ENCODE measurements around the gene PRDX5. TPM values are rescaled to one million over a fixed set of nuclear protein-coding genes. Genes with fewer than 3 reads are reported as not detected.

Gene PRDX5
- total RNA-seq, 1 experiment from 2014 or later = 228 TPM

DNA sequence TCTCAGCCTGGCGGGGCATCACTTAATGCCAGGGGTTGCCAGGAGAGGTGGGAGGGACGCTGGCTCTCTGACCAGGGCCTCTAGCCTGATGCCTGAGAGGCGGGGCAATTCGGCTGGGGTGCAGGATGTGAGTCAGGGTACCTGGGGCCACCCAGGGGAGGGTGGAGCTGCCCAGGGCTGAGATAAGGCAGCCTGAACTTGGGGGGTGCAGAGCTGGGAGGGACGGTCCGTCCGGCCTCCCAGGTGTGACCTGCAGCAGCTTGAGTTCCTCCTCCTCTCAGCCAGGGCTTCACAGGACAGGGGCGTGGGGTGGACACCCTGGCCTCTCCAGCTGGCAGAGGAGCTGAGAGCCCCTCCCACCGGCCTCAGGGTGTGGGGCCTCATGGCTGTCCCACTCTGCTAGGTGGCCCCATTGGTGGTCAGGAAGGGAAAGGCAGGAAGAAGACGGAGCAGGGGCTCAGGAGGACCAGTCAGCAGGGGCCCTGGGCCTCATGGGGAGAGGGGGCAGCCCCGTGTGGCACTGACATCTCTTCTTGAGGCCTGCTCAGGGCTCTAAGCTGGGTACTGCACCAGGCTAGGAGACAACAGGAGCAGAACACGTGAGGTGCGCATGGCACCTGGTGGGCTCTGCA is 40.1 kb downstream of the PRDX5 start:
- Histone ChIP-seq H4K8ac (replicated peaks; ENCODE audit: insufficient read length, low read depth, low read length) (no peak overlapping the region), H4K20me1 (ENCODE audit: control insufficient read depth, insufficient read depth, insufficient read length) (peaks cover 2% of the 10 kb centered on the region), H3K9me3 (ENCODE audit: control insufficient read depth, low read depth, low read length) (no peaks in the 10 kb centered on the region), H3K56ac (ENCODE audit: insufficient read length, low read depth, low read length) (no peak overlapping the region), H2AK5ac (ENCODE audit: insufficient read length, low read length) (no peak overlapping the region), H4K91ac (ENCODE audit: insufficient read length, low read depth, low read length) (no peak overlapping the region), H3K18ac (ENCODE audit: insufficient read length, low read depth, low read length) (no peak overlapping the region), H3K23me2 (ENCODE audit: insufficient read length, low read depth, low read length, poor library complexity, severe bottlenecking) (peaks cover 12% of the 10 kb centered on the region), H2BK15ac (ENCODE audit: low read depth, low read length) (no peak overlapping the region), H2BK5ac (ENCODE audit: insufficient read length, low read length) (no peak overlapping the region), H3K27ac (ENCODE audit: insufficient read length, low read depth, low read length) (no peak overlapping the region), H3K79me1 (ENCODE audit: insufficient read depth, low read depth, low read length, poor library complexity, severe bottlenecking) (no peaks in the 10 kb centered on the region), H3K9ac (ENCODE audit: extremely low read depth, insufficient read length, low read length) (no peak overlapping the region), H3T11ph (ENCODE audit: low read length) (no peak overlapping the region), H3K4me1 (ENCODE audit: insufficient read depth, low read length) (peaks cover 2% of the 10 kb centered on the region; the same call in 1 of the 2 replicates), H2AFZ (ENCODE audit: low read length) (no peak overlapping the region), H3K27me3 (ENCODE audit: insufficient read depth, low read length) (no peaks in the 10 kb centered on the region; the same call in 1 of the 2 replicates), H3K23ac (ENCODE audit: insufficient read length, low read depth, low read length) (no peak overlapping the region), H3K79me2 (ENCODE audit: insufficient read depth, low read length) (no peaks in the 10 kb centered on the region), H3K14ac (ENCODE audit: insufficient read depth, low read length) (no peak overlapping the region; the same call in 1 of the 2 replicates), H4K5ac (ENCODE audit: insufficient read length, low read depth, low read length) (no peak overlapping the region), H3K4ac (ENCODE audit: low read depth, low read length) (no peak overlapping the region), H2BK20ac (ENCODE audit: low read depth, low read length, poor library complexity, severe bottlenecking) (no peak overlapping the region), H2BK120ac (ENCODE audit: low read depth, low read length, poor library complexity, severe bottlenecking) (no peak overlapping the region), H3K4me2 (ENCODE audit: insufficient read depth, insufficient read length, low read length) (peak overlapping the region; percentile 54), H2BK12ac (ENCODE audit: insufficient read length, low read depth, low read length) (no peak overlapping the region)
- no peaks in the 10 kb centered on the region for H3K9me3 Mint-ChIP-seq
- H3K4me1 Mint-ChIP-seq = peaks cover 21 to 38% of the 10 kb centered on the region in 2 experiments
- H3K36me3 Mint-ChIP-seq (ENCODE audit: insufficient read depth in 1 of 3, low read depth in 3 of 3) = peaks cover 11 to 20% (median 15%) of the 10 kb centered on the region in 3 experiments; a peak in 6 of 7 replicates
- WGBS (ENCODE audit: extremely low coverage, insufficient read length, low lambda C conversion rate) = no CpG with 5 or more reads among the region's 13 CpGs
- no peak for DNase-seq
- H3K4me3 Mint-ChIP-seq = peak overlapping the region; percentile 39 to 58; a peak in 3 of 5 replicates
- no peaks in the 10 kb centered on the region for H3K27me3 Mint-ChIP-seq (ENCODE audit: low read depth)
- H3K27ac Mint-ChIP-seq = no peak overlapping the region
- TF ChIP-seq, protein P1, sequence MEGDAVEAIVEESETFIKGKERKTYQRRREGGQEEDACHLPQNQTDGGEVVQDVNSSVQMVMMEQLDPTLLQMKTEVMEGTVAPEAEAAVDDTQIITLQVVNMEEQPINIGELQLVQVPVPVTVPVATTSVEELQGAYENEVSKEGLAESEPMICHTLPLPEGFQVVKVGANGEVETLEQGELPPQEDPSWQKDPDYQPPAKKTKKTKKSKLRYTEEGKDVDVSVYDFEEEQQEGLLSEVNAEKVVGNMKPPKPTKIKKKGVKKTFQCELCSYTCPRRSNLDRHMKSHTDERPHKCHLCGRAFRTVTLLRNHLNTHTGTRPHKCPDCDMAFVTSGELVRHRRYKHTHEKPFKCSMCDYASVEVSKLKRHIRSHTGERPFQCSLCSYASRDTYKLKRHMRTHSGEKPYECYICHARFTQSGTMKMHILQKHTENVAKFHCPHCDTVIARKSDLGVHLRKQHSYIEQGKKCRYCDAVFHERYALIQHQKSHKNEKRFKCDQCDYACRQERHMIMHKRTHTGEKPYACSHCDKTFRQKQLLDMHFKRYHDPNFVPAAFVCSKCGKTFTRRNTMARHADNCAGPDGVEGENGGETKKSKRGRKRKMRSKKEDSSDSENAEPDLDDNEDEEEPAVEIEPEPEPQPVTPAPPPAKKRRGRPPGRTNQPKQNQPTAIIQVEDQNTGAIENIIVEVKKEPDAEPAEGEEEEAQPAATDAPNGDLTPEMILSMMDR (conservative IDR thresholded peaks at IDR 0.05) = no peak
